Measurements from ENCODE around the gene TP53BP1. TPM values are rescaled to one million over a fixed set of nuclear protein-coding genes. Genes with fewer than 3 reads are reported as not detected.

The TP53BP1 gene
- total and polyA plus RNA-seq, 2 of the 13 experiments (the other 11 are each of a cell fraction or from before 2014, with no cell fraction given), result 17.1 to 17.4 TPM

DNA sequence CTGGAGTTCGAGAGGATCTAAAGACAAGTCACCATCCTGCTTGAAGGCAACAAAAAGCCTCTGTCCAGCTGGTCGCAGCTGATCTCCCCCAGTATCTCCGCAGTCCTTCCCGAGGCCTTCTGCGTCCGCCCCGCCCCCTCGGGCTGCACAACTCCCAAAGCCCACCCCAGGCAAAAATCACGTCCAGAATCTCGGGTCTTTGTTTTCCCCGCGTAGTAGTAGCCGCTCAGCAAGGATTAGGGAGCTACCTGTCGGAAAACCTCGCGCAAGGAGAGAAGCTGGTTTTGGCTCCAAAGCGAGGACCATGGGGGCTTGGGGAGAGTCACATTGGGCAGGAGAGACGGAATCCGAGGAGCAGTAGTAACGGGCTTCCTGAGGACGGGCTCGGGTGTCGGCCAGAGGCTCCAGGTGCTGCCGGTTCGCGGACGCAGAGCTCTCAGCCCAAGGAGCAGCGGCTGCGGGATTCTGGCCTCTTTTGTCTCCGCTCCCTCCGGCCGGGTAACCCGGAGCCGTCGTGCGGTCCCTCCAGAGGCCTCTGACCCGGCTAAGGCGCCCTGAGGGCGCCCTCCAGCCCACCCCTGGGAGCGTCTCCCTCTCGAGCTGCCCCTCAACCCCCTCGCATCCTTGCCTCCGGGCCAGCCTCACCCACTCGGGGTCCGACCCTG is 122.5 kb downstream of the TP53BP1 start (continued):
- TF ChIP-seq MED8 (CRISPR knock-in tag; IDR thresholded peaks at IDR 0.05; ENCODE audit: insufficient replicate concordance), result no peak
- no peak for TF ChIP-seq ATF1 (CRISPR knock-in tag; IDR thresholded peaks at IDR 0.05)
- TF ChIP-seq, protein P1, sequence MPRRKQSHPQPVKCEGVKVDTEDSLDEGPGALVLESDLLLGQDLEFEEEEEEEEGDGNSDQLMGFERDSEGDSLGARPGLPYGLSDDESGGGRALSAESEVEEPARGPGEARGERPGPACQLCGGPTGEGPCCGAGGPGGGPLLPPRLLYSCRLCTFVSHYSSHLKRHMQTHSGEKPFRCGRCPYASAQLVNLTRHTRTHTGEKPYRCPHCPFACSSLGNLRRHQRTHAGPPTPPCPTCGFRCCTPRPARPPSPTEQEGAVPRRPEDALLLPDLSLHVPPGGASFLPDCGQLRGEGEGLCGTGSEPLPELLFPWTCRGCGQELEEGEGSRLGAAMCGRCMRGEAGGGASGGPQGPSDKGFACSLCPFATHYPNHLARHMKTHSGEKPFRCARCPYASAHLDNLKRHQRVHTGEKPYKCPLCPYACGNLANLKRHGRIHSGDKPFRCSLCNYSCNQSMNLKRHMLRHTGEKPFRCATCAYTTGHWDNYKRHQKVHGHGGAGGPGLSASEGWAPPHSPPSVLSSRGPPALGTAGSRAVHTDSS (CRISPR knock-in tag; conservative IDR thresholded peaks at IDR 0.05), result no peak
- 0 out of 2 replicates have a peak, but pooled peaks have one; percentile 34 for TF ChIP-seq SMYD3 (CRISPR knock-in tag; IDR thresholded peaks at IDR 0.05)
- TF ChIP-seq, protein P2, sequence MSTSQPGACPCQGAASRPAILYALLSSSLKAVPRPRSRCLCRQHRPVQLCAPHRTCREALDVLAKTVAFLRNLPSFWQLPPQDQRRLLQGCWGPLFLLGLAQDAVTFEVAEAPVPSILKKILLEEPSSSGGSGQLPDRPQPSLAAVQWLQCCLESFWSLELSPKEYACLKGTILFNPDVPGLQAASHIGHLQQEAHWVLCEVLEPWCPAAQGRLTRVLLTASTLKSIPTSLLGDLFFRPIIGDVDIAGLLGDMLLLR (CRISPR knock-in tag; IDR thresholded peaks at IDR 0.05), result peak; percentile 17; the same call in 1 of the 2 replicates
- no peak for TF ChIP-seq ZNF569 (CRISPR knock-in tag; IDR thresholded peaks at IDR 0.05; ENCODE audit: borderline replicate concordance)
- 0 out of 2 replicates have a peak, but pooled peaks have one; percentile 33 for TF ChIP-seq ARHGAP35 (CRISPR knock-in tag; IDR thresholded peaks at IDR 0.05; ENCODE audit: borderline replicate concordance)
- TF ChIP-seq KLF16 (CRISPR knock-in tag; IDR thresholded peaks at IDR 0.05), result no peak
- no peak for TF ChIP-seq HNRNPK (IDR thresholded peaks at IDR 0.05; ENCODE audit: low read depth, low read length, poor library complexity, severe bottlenecking)
- TF ChIP-seq ZNF703 (CRISPR knock-in tag; IDR thresholded peaks at IDR 0.05; ENCODE audit: borderline replicate concordance), result peak; percentile 20; the same call in 1 of the 2 replicates
- no peak for TF ChIP-seq SP140L (CRISPR knock-in tag; IDR thresholded peaks at IDR 0.05; ENCODE audit: borderline replicate concordance)
- TF ChIP-seq, protein P3, sequence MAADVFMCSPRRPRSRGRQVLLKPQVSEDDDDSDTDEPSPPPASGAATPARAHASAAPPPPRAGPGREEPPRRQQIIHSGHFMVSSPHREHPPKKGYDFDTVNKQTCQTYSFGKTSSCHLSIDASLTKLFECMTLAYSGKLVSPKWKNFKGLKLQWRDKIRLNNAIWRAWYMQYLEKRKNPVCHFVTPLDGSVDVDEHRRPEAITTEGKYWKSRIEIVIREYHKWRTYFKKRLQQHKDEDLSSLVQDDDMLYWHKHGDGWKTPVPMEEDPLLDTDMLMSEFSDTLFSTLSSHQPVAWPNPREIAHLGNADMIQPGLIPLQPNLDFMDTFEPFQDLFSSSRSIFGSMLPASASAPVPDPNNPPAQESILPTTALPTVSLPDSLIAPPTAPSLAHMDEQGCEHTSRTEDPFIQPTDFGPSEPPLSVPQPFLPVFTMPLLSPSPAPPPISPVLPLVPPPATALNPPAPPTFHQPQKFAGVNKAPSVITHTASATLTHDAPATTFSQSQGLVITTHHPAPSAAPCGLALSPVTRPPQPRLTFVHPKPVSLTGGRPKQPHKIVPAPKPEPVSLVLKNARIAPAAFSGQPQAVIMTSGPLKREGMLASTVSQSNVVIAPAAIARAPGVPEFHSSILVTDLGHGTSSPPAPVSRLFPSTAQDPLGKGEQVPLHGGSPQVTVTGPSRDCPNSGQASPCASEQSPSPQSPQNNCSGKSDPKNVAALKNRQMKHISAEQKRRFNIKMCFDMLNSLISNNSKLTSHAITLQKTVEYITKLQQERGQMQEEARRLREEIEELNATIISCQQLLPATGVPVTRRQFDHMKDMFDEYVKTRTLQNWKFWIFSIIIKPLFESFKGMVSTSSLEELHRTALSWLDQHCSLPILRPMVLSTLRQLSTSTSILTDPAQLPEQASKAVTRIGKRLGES (CRISPR knock-in tag; IDR thresholded peaks at IDR 0.05; ENCODE audit: borderline replicate concordance), result no peak
- TF ChIP-seq HES4 (CRISPR knock-in tag; IDR thresholded peaks at IDR 0.05; ENCODE audit: borderline replicate concordance), result peak; percentile 24; the same call in 1 of the 2 replicates
- TF ChIP-seq, protein P4, sequence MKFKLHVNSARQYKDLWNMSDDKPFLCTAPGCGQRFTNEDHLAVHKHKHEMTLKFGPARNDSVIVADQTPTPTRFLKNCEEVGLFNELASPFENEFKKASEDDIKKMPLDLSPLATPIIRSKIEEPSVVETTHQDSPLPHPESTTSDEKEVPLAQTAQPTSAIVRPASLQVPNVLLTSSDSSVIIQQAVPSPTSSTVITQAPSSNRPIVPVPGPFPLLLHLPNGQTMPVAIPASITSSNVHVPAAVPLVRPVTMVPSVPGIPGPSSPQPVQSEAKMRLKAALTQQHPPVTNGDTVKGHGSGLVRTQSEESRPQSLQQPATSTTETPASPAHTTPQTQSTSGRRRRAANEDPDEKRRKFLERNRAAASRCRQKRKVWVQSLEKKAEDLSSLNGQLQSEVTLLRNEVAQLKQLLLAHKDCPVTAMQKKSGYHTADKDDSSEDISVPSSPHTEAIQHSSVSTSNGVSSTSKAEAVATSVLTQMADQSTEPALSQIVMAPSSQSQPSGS (CRISPR knock-in tag; IDR thresholded peaks at IDR 0.05), result no peak
- peak; percentile 23; the same call in 1 of the 2 replicates for TF ChIP-seq NRL (CRISPR knock-in tag; IDR thresholded peaks at IDR 0.05; ENCODE audit: borderline replicate concordance)
- no peak for TF ChIP-seq ZNF496 (CRISPR knock-in tag; IDR thresholded peaks at IDR 0.05; ENCODE audit: insufficient replicate concordance)
- TF ChIP-seq ZNF350 (CRISPR knock-in tag; IDR thresholded peaks at IDR 0.05; ENCODE audit: borderline replicate concordance, low read depth), result no peak
- TF ChIP-seq ELF1 (CRISPR knock-in tag; IDR thresholded peaks at IDR 0.05), result peak; percentile 18; the same call in 1 of the 2 replicates
- no peak for TF ChIP-seq CAMTA2 (CRISPR knock-in tag; IDR thresholded peaks at IDR 0.05; ENCODE audit: borderline replicate concordance)
- no peak for TF ChIP-seq MTA3 (CRISPR knock-in tag; IDR thresholded peaks at IDR 0.05)

All from HepG2 (cell line).